GM18873 (cell line): ENCODE measurements around the gene GAGE12G.
"Not testable (repeated sequence)": the region's sequence is repeated elsewhere in the genome, so short reads cannot be mapped to it uniquely, and the experiment has no call there.

ENCODE experiments used
- ATAC-seq: cut with Tn5 transposase; IDR thresholded peaks from one replicate; pipeline ENCODE4 v1.9.1; 2021; ENCODE audit warnings: mild to moderate bottlenecking, moderate library complexity, moderate number of reproducible peaks; ENCODE audit not compliant: unreplicated experiment, low FRiP score

GAGE12G gene, protein sequence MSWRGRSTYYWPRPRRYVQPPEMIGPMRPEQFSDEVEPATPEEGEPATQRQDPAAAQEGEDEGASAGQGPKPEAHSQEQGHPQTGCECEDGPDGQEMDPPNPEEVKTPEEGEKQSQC

DNA sequence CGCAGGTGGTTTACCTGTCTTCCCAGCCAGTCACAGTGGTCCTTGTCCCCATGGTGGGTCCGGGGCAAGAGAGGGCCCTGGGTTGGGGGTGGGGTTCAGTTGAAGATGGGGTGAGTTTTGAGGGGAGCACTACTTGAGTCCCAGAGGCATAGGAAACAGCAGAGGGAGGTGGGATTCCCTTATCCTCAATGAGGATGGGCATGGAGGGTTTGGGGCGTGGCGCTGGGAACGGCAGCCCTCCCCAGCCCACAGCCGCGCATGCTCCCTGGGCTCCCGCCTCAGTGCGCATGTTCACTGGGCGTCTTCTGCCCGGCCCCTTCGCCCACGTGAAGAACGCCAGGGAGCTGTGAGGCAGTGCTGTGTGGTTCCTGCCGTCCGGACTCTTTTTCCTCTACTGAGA, at the start of gene GAGE12G:
Gene GAGE12G (plus strand): TSS at position 301 of the 400 bp plus-strand sequence. CDS start 1,155 bp downstream, outside the sequence.
- ATAC-seq, result not testable (repeated sequence)

DNA sequence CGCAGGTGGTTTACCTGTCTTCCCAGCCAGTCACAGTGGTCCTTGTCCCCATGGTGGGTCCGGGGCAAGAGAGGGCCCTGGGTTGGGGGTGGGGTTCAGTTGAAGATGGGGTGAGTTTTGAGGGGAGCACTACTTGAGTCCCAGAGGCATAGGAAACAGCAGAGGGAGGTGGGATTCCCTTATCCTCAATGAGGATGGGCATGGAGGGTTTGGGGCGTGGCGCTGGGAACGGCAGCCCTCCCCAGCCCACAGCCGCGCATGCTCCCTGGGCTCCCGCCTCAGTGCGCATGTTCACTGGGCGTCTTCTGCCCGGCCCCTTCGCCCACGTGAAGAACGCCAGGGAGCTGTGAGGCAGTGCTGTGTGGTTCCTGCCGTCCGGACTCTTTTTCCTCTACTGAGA, 38.3 kb upstream of the GAGE12G start, which contains the start of gene GAGE12C:
Gene GAGE12C (plus strand): TSS at position 301 of the 400 bp plus-strand sequence. CDS start 1,155 bp downstream, outside the sequence.
- not testable (repeated sequence) for ATAC-seq

DNA sequence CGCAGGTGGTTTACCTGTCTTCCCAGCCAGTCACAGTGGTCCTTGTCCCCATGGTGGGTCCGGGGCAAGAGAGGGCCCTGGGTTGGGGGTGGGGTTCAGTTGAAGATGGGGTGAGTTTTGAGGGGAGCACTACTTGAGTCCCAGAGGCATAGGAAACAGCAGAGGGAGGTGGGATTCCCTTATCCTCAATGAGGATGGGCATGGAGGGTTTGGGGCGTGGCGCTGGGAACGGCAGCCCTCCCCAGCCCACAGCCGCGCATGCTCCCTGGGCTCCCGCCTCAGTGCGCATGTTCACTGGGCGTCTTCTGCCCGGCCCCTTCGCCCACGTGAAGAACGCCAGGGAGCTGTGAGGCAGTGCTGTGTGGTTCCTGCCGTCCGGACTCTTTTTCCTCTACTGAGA, 28.8 kb upstream of the GAGE12G start, which contains the start of gene GAGE12D:
Gene GAGE12D (plus strand): TSS at position 301 of the 400 bp plus-strand sequence. CDS start 1,155 bp downstream, outside the sequence.
- not testable (repeated sequence) for ATAC-seq

DNA sequence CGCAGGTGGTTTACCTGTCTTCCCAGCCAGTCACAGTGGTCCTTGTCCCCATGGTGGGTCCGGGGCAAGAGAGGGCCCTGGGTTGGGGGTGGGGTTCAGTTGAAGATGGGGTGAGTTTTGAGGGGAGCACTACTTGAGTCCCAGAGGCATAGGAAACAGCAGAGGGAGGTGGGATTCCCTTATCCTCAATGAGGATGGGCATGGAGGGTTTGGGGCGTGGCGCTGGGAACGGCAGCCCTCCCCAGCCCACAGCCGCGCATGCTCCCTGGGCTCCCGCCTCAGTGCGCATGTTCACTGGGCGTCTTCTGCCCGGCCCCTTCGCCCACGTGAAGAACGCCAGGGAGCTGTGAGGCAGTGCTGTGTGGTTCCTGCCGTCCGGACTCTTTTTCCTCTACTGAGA, 19.2 kb upstream of the GAGE12G start, which contains the start of gene GAGE12E:
Gene GAGE12E (plus strand): TSS at position 301 of the 400 bp plus-strand sequence. CDS start 1,155 bp downstream, outside the sequence.
- not testable (repeated sequence) for ATAC-seq

DNA sequence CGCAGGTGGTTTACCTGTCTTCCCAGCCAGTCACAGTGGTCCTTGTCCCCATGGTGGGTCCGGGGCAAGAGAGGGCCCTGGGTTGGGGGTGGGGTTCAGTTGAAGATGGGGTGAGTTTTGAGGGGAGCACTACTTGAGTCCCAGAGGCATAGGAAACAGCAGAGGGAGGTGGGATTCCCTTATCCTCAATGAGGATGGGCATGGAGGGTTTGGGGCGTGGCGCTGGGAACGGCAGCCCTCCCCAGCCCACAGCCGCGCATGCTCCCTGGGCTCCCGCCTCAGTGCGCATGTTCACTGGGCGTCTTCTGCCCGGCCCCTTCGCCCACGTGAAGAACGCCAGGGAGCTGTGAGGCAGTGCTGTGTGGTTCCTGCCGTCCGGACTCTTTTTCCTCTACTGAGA, 9.7 kb upstream of the GAGE12G start, which contains the start of gene GAGE12F:
Gene GAGE12F (plus strand): TSS at position 301 of the 400 bp plus-strand sequence. CDS start 1,155 bp downstream, outside the sequence.
- ATAC-seq, result not testable (repeated sequence)

DNA sequence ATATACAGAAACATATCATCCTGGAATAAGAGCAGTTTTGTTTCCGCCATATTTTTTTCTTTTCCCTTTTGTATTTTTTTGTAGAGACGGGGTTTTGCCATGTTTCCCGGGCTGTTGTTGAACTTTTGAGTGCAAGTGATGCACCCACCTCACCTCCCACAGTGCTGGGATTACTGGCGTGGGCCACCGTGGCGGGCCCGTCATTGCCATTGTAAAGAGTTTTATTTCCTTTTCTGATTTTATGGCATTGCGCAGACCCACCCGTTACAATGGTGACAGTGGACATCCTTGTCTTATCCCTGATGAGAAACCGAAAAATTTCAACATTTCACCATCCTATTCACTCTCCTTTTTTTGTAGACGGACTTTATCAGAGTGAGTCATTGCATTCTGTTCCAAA, 1.5 kb upstream of the GAGE12G start:
- not testable (repeated sequence) for ATAC-seq

DNA sequence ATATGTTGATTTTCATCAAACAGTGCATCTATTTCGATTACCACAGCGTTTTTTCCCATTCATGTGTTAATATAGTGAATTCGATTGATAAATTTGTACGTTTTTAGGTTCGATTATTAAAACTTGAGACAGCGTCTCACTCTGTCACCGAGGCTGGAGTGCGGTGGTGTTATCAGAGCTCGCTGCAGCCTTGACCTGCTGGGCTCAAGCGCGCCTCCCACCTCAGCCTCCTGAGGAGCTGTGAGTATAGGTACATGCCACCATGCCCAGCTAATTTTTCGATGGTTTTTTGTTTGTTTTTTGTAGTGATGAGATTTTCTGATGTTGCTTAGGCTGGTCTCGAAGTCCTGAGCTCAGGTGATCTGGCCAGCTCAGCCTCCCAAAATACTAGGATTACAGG, 1.0 kb upstream of the GAGE12G start:
- not testable (repeated sequence) for ATAC-seq

DNA sequence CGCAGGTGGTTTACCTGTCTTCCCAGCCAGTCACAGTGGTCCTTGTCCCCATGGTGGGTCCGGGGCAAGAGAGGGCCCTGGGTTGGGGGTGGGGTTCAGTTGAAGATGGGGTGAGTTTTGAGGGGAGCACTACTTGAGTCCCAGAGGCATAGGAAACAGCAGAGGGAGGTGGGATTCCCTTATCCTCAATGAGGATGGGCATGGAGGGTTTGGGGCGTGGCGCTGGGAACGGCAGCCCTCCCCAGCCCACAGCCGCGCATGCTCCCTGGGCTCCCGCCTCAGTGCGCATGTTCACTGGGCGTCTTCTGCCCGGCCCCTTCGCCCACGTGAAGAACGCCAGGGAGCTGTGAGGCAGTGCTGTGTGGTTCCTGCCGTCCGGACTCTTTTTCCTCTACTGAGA, 9.4 kb downstream of the GAGE12G start, which contains the start of gene GAGE12H:
Gene GAGE12H (plus strand): TSS at position 301 of the 400 bp plus-strand sequence. CDS start 1,155 bp downstream, outside the sequence.
- not testable (repeated sequence) for ATAC-seq

DNA sequence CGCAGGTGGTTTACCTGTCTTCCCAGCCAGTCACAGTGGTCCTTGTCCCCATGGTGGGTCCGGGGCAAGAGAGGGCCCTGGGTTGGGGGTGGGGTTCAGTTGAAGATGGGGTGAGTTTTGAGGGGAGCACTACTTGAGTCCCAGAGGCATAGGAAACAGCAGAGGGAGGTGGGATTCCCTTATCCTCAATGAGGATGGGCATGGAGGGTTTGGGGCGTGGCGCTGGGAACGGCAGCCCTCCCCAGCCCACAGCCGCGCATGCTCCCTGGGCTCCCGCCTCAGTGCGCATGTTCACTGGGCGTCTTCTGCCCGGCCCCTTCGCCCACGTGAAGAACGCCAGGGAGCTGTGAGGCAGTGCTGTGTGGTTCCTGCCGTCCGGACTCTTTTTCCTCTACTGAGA, 19.0 kb downstream of the GAGE12G start, which contains the start of gene GAGE2A:
Gene GAGE2A (plus strand): TSS at position 301 of the 400 bp plus-strand sequence. CDS start 1,155 bp downstream, outside the sequence.
- ATAC-seq, result not testable (repeated sequence)

DNA sequence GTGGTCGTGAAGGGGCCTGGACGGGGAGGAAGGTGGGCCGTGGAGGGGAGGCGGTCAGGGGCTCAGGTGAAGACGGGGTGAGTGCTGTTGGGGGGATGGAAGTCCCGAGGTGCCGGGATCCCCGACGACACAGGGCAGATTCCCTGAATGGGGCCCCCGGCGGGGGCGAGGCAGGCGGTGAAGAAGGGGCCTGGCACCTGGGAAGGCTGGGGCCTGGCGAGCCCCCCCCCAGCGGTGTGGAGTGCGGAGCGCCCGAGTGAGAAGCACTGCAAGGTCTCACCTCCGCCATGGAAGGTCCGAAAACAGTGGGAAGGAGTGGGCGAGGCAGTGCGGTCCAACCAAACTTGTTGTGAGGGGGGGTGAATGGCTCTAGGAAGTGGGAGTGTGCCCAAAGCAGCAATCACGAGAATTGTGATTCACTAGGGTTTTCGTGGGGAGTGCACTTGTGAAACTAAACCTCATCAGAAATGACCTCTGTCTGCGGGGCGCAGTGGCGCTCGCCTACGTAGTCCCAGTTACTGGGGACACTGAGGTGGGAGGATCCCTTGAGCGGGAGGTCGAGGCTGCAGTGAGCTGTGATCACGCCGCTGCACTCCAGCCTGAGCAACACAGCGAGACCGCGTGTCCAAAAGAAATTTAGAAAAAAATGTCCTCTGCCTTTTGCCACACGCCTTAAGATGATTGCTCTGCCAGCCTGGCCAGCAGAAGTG, 19.7 kb downstream of the GAGE12G start:
- ATAC-seq, result not testable (repeated sequence)

DNA sequence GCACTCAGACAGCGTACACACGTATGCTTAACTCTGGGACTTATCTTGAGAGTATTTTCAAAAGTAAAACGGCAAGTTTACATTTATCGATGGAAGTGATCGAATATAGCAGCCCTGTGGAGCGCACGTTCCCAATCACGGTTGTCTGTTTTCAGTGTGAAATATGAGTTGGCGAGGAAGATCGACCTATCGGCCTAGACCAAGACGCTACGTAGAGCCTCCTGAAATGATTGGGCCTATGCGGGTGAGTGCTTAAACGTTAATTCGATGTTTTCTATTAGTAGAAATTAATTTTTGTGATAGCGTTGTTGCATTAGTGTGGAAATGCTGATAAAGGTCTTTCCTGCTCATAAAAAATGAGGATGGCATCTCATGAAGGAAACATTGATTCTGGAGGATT, 20.3 kb downstream of the GAGE12G start:
- ATAC-seq, result not testable (repeated sequence)

DNA sequence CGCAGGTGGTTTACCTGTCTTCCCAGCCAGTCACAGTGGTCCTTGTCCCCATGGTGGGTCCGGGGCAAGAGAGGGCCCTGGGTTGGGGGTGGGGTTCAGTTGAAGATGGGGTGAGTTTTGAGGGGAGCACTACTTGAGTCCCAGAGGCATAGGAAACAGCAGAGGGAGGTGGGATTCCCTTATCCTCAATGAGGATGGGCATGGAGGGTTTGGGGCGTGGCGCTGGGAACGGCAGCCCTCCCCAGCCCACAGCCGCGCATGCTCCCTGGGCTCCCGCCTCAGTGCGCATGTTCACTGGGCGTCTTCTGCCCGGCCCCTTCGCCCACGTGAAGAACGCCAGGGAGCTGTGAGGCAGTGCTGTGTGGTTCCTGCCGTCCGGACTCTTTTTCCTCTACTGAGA, 28.5 kb downstream of the GAGE12G start, which contains the start of gene GAGE1:
Gene GAGE1 (plus strand): TSS at position 301 of the 400 bp plus-strand sequence. CDS start 1,155 bp downstream, outside the sequence.
- ATAC-seq, result not testable (repeated sequence)

DNA sequence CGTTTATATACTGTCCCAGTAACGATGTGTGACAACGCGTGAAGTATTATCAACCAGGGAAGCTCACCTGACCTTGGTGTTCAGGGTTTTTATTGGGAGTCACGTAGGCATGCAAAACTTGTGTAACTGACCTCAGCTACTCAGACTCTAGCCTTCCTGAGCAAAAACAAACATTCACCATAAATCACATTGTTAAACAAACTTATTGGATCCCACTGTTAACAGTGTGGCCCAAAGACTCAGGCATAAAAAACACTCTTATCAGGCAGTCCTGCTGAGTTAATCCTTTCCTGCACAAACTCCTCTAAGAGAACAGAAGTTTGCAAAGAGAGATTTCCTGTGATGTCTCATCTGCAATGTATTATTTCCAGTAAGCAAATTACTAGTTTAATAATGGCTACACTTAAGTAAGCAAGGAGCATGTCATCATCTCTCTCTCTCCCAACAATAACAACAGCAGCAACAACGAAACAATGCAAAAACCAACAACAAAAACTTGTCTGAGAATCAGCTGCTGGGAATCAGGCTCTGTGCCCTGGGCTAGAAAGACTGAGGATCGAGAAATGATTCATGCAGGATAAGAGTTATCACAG, 40.6 kb downstream of the GAGE12G start:
- ATAC-seq, result no peak

DNA sequence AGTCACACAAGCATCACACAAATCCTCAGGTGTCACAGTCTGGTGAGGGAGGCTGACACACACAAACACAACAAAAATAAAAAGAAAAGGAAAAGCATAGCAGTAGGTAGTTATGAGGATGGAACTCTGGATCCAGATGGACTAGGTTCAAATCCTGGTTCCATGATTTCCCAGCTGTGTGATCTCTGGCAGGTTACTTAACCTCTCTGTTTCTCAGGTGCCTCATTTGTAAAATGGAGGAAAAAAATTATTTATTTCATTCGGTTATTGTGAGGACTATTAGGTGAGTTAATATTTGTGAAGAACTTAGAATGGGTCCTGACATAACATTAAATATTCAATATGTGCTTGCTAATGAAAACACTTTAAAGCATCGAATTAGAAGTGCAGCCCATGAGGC, 48.4 kb downstream of the GAGE12G start:
- ATAC-seq, result no peak
